Muscle layer of colon (tissue), 2 donors: ENCODE results near the gene TRDN.
"Not testable (repeated sequence)": the region's sequence is repeated elsewhere in the genome, so short reads cannot be mapped to it uniquely, and the experiment has no call there.

Experiments
- H3K27ac ChIP-seq: one replicate; pipeline ENCODE4 v1.7.0; 2013; ENCODE audit warnings: low read depth, mild to moderate bottlenecking, low read length, moderate library complexity
- H3K27me3 ChIP-seq, 2 donors: one replicate each; pipeline ENCODE4 v1.7.0; 2013; ENCODE audit warnings: low read length in 2 of 2, mild to moderate bottlenecking in 2 of 2; ENCODE audit not compliant: insufficient read depth in 2 of 2, control insufficient read depth in 1 of 2
- H3K36me3 ChIP-seq: one replicate; pipeline ENCODE4 v1.7.0; 2013; ENCODE audit warnings: mild to moderate bottlenecking, low read length; ENCODE audit not compliant: insufficient read depth
- H3K4me1 ChIP-seq: one replicate; pipeline ENCODE4 v1.7.0; 2013; ENCODE audit warnings: mild to moderate bottlenecking, low read length; ENCODE audit not compliant: insufficient read depth
- H3K4me3 ChIP-seq, 2 donors: one replicate each; pipeline ENCODE4 v1.7.0; 2013; ENCODE audit warnings: low read length in 2 of 2, low read depth in 1 of 2, mild to moderate bottlenecking in 1 of 2, moderate library complexity in 1 of 2
- H3K9ac ChIP-seq: one replicate; pipeline ENCODE4 v1.7.0; 2013; ENCODE audit warnings: low read length
- H3K9me3 ChIP-seq: one replicate; pipeline ENCODE4 v1.7.0; 2013; ENCODE audit warnings: mild to moderate bottlenecking, low read length
- donor health status: abdominal sarcoma.
- donor health status: Adenocarcinoma of cecum.

TRDN gene

GRCh38 chr6:123233336-123233735, 403.4 kb downstream of the TRDN start:
- no peaks in the 10 kb centered on the region for H3K27me3 ChIP-seq
- H3K9ac ChIP-seq, result no peak overlapping the region
- H3K9me3 ChIP-seq, result no peaks in the 10 kb centered on the region
- no peaks in the 10 kb centered on the region for H3K36me3 ChIP-seq
- no peak overlapping the region for H3K27ac ChIP-seq
- H3K4me3 ChIP-seq, result no peak overlapping the region
- no peaks in the 10 kb centered on the region for H3K4me1 ChIP-seq

GRCh38 chr6:123227789-123228188, 409.0 kb downstream of the TRDN start:
- not testable (repeated sequence) for H3K9me3 ChIP-seq, H3K27me3 ChIP-seq, H3K27ac ChIP-seq, H3K4me1 ChIP-seq, H3K9ac ChIP-seq, H3K4me3 ChIP-seq, H3K36me3 ChIP-seq

- H3K27ac ChIP-seq, result no peak overlapping the region
- no peak overlapping the region for H3K4me3 ChIP-seq
- H3K9me3 ChIP-seq, result no peaks in the 10 kb centered on the region
- no peak overlapping the region for H3K9ac ChIP-seq
- H3K27me3 ChIP-seq, result no peaks in the 10 kb centered on the region
- no peaks in the 10 kb centered on the region for H3K36me3 ChIP-seq
- H3K4me1 ChIP-seq, result no peaks in the 10 kb centered on the region
These were observed 410.4 kb downstream of the TRDN start for GRCh38 chr6:123226398-123226797.

GRCh38 chr6:123224077-123224476, 412.7 kb downstream of the TRDN start:
- Histone ChIP-seq H3K9ac (no peak overlapping the region), H3K27ac (no peak overlapping the region), H3K4me1 (no peaks in the 10 kb centered on the region), H3K27me3 (no peaks in the 10 kb centered on the region), H3K9me3 (no peaks in the 10 kb centered on the region), H3K36me3 (no peaks in the 10 kb centered on the region), H3K4me3 (no peak overlapping the region)

- no peaks in the 10 kb centered on the region for H3K9me3 ChIP-seq
- no peaks in the 10 kb centered on the region for H3K27me3 ChIP-seq
- no peak overlapping the region for H3K9ac ChIP-seq
- H3K36me3 ChIP-seq, result no peaks in the 10 kb centered on the region
- H3K27ac ChIP-seq, result no peak overlapping the region
- no peak overlapping the region for H3K4me3 ChIP-seq
- no peaks in the 10 kb centered on the region for H3K4me1 ChIP-seq
These were observed 413.3 kb downstream of the TRDN start for GRCh38 chr6:123223461-123223860.

- no peaks in the 10 kb centered on the region for H3K9me3 ChIP-seq
These were observed 421.5 kb downstream of the TRDN start for GRCh38 chr6:123215211-123215610.

GRCh38 chr6:123214433-123214832, 422.3 kb downstream of the TRDN start:
- no peak overlapping the region for H3K4me3 ChIP-seq

More at GRCh38 chr6:123215211-123215610, 421.5 kb downstream of the TRDN start:
- no peaks in the 10 kb centered on the region for H3K4me1 ChIP-seq
- no peak overlapping the region for H3K9ac ChIP-seq
- H3K4me3 ChIP-seq, result no peak overlapping the region
- no peak overlapping the region for H3K27ac ChIP-seq
- H3K27me3 ChIP-seq, result no peaks in the 10 kb centered on the region
- no peaks in the 10 kb centered on the region for H3K36me3 ChIP-seq

GRCh38 chr6:123213921-123214320, 422.8 kb downstream of the TRDN start:
- Histone ChIP-seq H3K4me1 (no peaks in the 10 kb centered on the region), H3K4me3 (no peak overlapping the region), H3K27me3 (no peaks in the 10 kb centered on the region), H3K36me3 (no peaks in the 10 kb centered on the region), H3K27ac (no peak overlapping the region), H3K9me3 (no peaks in the 10 kb centered on the region), H3K9ac (no peak overlapping the region)

More at GRCh38 chr6:123214433-123214832, 422.3 kb downstream of the TRDN start:
- Histone ChIP-seq H3K36me3 (no peaks in the 10 kb centered on the region), H3K9ac (no peak overlapping the region), H3K27me3 (no peaks in the 10 kb centered on the region), H3K9me3 (no peaks in the 10 kb centered on the region), H3K27ac (no peak overlapping the region), H3K4me1 (no peaks in the 10 kb centered on the region)

GRCh38 chr6:123211777-123212545, 424.8 kb downstream of the TRDN start:
- Histone ChIP-seq H3K27me3 (no peaks in the 10 kb centered on the region), H3K9ac (no peak overlapping the region), H3K4me3 (no peak overlapping the region), H3K27ac (no peak overlapping the region), H3K4me1 (no peaks in the 10 kb centered on the region), H3K9me3 (no peaks in the 10 kb centered on the region), H3K36me3 (no peaks in the 10 kb centered on the region)

- no peaks in the 10 kb centered on the region for H3K27me3 ChIP-seq
- H3K27ac ChIP-seq, result no peak overlapping the region
- H3K4me1 ChIP-seq, result no peaks in the 10 kb centered on the region
- H3K9me3 ChIP-seq, result no peaks in the 10 kb centered on the region
- no peak overlapping the region for H3K4me3 ChIP-seq
- no peaks in the 10 kb centered on the region for H3K36me3 ChIP-seq
- H3K9ac ChIP-seq, result no peak overlapping the region
These were observed 426.1 kb downstream of the TRDN start for GRCh38 chr6:123210645-123211044.

- Histone ChIP-seq H3K9me3 (no peaks in the 10 kb centered on the region), H3K9ac (no peak overlapping the region), H3K27me3 (no peaks in the 10 kb centered on the region), H3K27ac (no peak overlapping the region), H3K36me3 (no peaks in the 10 kb centered on the region), H3K4me1 (no peaks in the 10 kb centered on the region), H3K4me3 (no peak overlapping the region)
These were observed 428.7 kb downstream of the TRDN start for GRCh38 chr6:123207967-123208510.

GRCh38 chr6:123203928-123204327, 432.8 kb downstream of the TRDN start:
- Histone ChIP-seq H3K4me3 (no peak overlapping the region), H3K27me3 (no peaks in the 10 kb centered on the region), H3K4me1 (no peaks in the 10 kb centered on the region), H3K36me3 (no peaks in the 10 kb centered on the region), H3K27ac (no peak overlapping the region), H3K9me3 (no peaks in the 10 kb centered on the region), H3K9ac (no peak overlapping the region)
